NAMALWA (cell line): ENCODE data around the gene AGAP4.
"Not testable (repeated sequence)": the region's sequence is repeated elsewhere in the genome, so short reads cannot be mapped to it uniquely, and the experiment has no call there.

Experiments used
- DNase-seq: peaks from one replicate; pipeline ENCODE4 v3.0.0-alpha.2; 2015; ENCODE audit warnings: low spot score

Gene AGAP4

DNA sequence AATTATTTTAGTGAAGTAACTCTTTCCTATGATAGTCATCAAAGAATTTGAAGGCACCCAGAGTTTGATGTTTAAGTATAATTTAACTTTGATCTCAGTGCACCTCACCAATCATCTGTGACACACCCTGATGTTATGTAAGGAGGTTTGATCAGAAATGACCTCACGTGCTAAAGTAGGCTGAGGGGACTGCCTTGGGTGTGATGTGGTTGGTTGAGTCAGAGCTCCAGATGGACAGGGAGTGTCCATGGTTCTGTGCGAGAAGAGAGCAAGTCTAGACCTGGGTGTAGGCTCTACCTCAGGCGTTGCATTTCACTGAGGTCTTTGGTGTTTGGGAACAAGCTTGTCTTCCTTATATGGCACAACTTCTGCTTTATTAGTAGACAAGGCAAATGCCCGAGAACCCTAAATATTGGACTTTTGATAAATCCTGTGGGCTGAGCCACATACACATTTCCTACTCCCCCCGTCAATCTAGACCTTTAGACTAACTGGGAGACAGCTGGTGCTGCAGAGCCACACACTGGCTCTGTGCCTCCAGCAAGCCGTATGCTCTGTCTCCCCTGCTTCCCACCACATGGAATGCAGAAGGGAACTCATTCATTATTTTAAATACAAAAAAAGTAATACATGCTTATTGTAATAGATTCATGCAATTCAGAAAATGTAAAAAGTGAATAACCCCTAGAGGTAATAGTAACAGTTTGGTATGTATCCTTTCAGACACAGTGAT, 56.4 kb downstream of the AGAP4 start:
- DNase-seq, result not testable (repeated sequence)

DNA sequence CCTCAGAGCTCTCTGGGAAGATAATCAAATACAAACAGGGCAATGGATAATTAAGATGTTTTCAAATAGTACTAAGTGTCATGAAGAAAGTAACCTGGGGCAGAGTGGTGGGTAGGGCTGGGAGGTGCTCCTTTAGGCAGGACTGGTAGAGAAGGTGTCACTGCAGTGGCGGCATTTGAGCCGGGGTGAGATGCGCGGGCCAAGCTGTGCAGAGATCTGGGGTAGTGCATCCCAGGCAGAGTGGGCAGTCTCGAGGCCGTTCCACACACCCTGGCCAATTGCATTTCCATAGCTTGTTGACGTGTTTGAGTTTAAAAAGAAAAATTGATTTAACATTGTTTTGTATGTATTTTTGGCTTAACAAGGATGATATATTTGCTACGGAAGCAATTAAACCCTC, 57.3 kb downstream of the AGAP4 start:
- DNase-seq, result not testable (repeated sequence)

DNA sequence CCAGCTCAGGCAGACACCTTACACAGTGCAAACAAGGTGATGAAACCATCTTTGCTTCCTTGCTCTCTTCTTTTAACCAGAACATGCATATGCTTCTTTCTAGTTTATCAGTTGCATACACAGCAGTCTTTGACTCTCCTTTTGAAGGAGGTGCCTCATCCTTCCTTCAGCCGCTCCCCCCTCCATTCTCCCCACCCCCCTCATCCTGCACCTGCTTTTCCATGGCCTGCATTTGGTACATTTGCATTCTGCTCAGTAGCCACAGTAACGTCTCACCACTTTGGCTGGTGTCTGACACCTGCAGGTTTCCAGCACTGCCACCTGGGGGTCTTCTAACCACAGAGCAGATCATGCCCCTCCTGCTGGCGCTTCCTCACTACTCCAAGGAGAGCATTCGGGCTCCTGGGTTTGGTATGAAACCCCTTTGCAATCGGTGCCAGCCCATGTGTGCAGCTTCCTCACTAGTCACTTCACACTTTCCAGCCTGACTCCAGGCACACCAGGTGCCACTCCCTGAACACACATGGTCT, 60.0 kb downstream of the AGAP4 start:
- peak; percentile 31 for DNase-seq

DNA sequence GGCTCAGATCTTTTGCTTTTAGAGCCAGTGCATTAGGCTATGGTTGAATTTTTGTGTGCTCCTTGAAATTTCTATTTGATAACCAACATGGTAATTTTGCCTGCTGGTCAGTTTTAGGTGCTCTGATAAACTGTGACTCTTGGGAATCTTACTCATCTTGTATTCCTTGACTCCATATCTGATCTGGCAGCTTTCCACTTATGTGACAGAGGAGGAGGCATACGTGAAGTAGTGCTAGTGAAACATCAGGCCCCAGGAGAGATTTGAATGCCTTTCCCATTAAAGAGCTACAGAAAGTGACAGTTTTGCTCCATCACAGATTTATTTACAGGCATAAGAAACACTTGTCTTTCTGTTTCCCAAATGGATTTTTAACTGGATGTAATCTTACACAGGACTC, 61.1 kb downstream of the AGAP4 start:
- not testable (repeated sequence) for DNase-seq
